ENCODE measurements around the gene CREB1.

CREB1 gene

DNA sequence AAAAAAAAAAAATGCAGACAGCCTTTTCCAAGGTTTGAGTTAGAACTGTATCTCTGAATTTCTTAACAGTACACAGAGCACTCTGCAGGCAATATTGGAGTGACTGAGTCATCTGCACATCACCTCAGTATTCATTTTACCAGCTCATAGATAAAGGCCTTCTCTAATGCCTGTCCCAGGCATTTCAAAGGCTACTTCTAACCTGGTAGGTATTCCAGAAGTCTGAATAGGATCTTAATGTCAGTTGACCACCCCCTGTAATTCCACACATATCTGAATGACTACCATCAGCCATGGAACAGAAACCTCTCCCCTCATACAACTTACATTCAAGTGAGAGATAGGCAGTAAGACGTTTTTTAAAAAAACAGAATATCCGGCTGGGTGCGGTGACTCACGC lies 86.4 kb downstream of the CREB1 start:
- no peak overlapping the region for H3K4me3 ChIP-seq (ENCODE audit: low read depth, low read length)
- TF ChIP-seq, protein P1, sequence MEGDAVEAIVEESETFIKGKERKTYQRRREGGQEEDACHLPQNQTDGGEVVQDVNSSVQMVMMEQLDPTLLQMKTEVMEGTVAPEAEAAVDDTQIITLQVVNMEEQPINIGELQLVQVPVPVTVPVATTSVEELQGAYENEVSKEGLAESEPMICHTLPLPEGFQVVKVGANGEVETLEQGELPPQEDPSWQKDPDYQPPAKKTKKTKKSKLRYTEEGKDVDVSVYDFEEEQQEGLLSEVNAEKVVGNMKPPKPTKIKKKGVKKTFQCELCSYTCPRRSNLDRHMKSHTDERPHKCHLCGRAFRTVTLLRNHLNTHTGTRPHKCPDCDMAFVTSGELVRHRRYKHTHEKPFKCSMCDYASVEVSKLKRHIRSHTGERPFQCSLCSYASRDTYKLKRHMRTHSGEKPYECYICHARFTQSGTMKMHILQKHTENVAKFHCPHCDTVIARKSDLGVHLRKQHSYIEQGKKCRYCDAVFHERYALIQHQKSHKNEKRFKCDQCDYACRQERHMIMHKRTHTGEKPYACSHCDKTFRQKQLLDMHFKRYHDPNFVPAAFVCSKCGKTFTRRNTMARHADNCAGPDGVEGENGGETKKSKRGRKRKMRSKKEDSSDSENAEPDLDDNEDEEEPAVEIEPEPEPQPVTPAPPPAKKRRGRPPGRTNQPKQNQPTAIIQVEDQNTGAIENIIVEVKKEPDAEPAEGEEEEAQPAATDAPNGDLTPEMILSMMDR (IDR thresholded peaks at IDR 0.05; ENCODE audit: low read depth, low read length, missing control alignments) = no peak

GRCh38 chr2:207617011-207617671 lies 87.4 kb downstream of the CREB1 start:
- H3K4me3 ChIP-seq (ENCODE audit: low read depth, low read length) = no peak overlapping the region
- TF ChIP-seq, protein P1 (IDR thresholded peaks at IDR 0.05; ENCODE audit: low read depth, low read length, missing control alignments) = no peak
- DNase-seq (ENCODE audit: low read depth) = no peak

More for the DNA sequence above, 86.4 kb downstream of the CREB1 start:
- DNase-seq (ENCODE audit: low read depth) = no peak

- TF ChIP-seq, protein P1 (IDR thresholded peaks at IDR 0.05; ENCODE audit: low read depth, low read length, missing control alignments) = no peak
- DNase-seq (ENCODE audit: low read depth) = no peak
- H3K4me3 ChIP-seq (ENCODE audit: low read depth, low read length) = no peak overlapping the region
These were observed 90.0 kb downstream of the CREB1 start for GRCh38 chr2:207619764-207620203.

DNA sequence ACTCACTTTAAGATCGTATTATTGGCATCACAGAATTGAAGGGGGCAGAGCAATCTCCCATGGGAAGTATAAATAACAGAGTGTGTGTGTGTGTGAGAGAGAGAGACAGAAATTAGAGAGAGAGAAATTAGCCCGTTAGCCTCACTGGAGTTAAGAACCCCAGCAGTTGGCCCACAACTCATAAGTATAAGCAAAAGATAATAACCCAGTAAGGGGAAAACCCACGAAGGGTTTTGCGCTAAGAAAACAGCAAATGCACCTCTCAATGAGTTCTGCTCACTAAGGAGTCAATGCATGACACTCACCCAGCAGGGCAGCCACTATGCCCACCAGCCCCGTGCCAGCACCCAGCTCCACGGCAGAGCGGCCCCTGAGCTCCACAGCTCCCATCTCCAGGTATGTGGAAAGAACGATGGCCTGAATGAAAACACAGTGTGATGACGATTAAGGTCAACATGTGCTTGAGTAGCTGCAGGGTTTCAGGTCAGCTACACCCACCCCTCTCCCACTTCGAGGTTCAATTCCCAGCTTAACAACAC lies 91.8 kb downstream of the CREB1 start:
- TF ChIP-seq, protein P1 (IDR thresholded peaks at IDR 0.05; ENCODE audit: low read depth, low read length, missing control alignments) = no peak
- peak overlapping the region; percentile 7; the same call in 1 of the 2 replicates for H3K4me3 ChIP-seq (ENCODE audit: low read depth, low read length)
- DNase-seq (ENCODE audit: low read depth) = no peak

GRCh38 chr2:207624185-207625013 lies 94.6 kb downstream of the CREB1 start:
- peak; percentile 54 for DNase-seq (ENCODE audit: low read depth)
- TF ChIP-seq, protein P1 (IDR thresholded peaks at IDR 0.05; ENCODE audit: low read depth, low read length, missing control alignments) = no peak

DNA sequence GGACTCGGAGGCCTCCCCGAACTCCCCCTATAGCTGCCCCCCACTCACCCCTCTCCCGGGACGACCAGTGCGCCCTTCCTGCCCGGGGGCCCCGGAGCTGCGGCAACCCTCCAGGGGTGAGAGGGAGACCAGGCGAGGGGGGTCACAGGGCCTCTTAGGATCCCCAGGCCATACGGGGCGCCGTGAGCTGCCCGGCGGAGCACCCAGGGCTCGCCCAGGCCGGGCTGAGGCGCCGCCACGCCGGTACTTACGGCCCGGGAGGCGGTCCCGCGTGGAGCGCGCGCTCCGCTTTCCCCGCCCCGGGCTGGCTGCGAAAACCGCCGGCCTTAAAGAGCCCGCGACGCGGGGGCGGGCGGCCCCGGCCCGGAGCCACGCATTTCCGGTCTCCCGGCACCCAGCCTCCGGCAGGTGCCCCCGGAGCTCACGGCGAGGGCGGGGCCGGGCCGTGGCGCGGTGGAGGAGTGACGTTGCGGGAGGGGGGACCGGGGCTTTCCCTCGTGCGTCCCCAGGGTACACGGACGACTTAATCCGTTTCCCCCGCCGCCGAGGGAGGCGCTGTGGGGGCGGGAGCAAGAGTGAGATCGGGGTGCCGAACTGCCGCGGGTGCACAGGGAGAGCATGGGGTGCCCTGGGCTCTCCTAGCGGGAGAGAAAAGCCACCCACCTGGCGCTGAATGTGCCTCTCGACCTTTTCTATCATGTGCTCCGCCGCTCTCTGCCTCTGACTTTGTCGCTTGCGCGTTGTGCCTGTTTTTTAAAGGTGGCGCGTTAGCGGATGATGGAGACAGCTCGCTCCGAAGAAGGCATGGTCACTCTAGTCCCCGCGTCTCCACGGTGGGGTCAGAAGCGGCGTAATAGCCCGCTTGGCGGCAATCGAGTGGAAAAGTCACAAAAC lies 95.5 kb downstream of the CREB1 start, which contains the start of gene METTL21A:
Gene METTL21A, minus strand, starts transcription at position 381 of the 894 bp plus-strand sequence. CDS start 1,019 bp downstream, outside the sequence.
- peak within 1 kb of the TSS; percentile 56 for H3K4me3 ChIP-seq (ENCODE audit: low read depth, low read length)
- peak; percentile 85 for DNase-seq (ENCODE audit: low read depth)
- TF ChIP-seq, protein P1 (IDR thresholded peaks at IDR 0.05; ENCODE audit: low read depth, low read length, missing control alignments) = peak; percentile 63

More at GRCh38 chr2:207624185-207625013, 94.6 kb downstream of the CREB1 start:
- H3K4me3 ChIP-seq (ENCODE audit: low read depth, low read length) = peak overlapping the region; percentile 56

Data from GM12864 (cell line).